Measurements from ENCODE around the gene EPB41L4B. TPM values are rescaled to one million over a fixed set of nuclear protein-coding genes. Genes with fewer than 3 reads are reported as not detected.
A peak's percentile ranks its signal among the peaks of the same experiment; 100 is the strongest.

Gene EPB41L4B
- total and polyA plus RNA-seq, 2 of the 13 experiments (the other 11 are each of a cell fraction or from before 2014, with no cell fraction given) = 17.6 to 22.1 TPM

DNA sequence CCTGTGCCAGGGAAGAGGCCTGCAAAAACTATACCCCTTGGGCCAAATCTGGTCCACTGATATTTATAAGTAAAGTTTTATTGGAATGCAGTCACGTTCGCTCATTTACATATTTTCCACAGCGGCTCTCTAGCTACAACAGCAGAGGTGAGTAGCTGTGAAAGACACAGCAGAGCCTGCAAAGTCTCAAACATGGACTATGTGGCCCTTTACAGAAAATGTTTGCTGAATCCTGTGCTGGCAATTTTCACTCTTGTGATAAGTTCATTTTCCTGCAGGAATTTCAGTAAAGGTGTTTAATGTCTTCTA is 70.1 kb downstream of the EPB41L4B start:
- peak overlapping the region; percentile 62 for H3K9ac ChIP-seq (ENCODE audit: insufficient read depth, low read depth, low read length)
- TF ChIP-seq ATRX (CRISPR knock-in tag; IDR thresholded peaks at IDR 0.05; ENCODE audit: borderline replicate concordance) = no peak
- TF ChIP-seq ZFP1 (CRISPR knock-in tag; IDR thresholded peaks at IDR 0.05) = no peak
- no peak for TF ChIP-seq ZNF670 (CRISPR knock-in tag; IDR thresholded peaks at IDR 0.05; ENCODE audit: borderline replicate concordance)
- no peak for TF ChIP-seq ZSCAN22 (CRISPR knock-in tag; IDR thresholded peaks at IDR 0.05)
- no peak for TF ChIP-seq SUZ12 (IDR thresholded peaks at IDR 0.05; ENCODE audit: low read depth, low read length)
- TF ChIP-seq ZNF747 (CRISPR knock-in tag; IDR thresholded peaks at IDR 0.05; ENCODE audit: borderline replicate concordance) = no peak
- no peak for TF ChIP-seq RXRA (CRISPR knock-in tag; IDR thresholded peaks at IDR 0.05)
- no peak for TF ChIP-seq ZMYM3 (CRISPR knock-in tag; IDR thresholded peaks at IDR 0.05)
- TF ChIP-seq, protein P1, sequence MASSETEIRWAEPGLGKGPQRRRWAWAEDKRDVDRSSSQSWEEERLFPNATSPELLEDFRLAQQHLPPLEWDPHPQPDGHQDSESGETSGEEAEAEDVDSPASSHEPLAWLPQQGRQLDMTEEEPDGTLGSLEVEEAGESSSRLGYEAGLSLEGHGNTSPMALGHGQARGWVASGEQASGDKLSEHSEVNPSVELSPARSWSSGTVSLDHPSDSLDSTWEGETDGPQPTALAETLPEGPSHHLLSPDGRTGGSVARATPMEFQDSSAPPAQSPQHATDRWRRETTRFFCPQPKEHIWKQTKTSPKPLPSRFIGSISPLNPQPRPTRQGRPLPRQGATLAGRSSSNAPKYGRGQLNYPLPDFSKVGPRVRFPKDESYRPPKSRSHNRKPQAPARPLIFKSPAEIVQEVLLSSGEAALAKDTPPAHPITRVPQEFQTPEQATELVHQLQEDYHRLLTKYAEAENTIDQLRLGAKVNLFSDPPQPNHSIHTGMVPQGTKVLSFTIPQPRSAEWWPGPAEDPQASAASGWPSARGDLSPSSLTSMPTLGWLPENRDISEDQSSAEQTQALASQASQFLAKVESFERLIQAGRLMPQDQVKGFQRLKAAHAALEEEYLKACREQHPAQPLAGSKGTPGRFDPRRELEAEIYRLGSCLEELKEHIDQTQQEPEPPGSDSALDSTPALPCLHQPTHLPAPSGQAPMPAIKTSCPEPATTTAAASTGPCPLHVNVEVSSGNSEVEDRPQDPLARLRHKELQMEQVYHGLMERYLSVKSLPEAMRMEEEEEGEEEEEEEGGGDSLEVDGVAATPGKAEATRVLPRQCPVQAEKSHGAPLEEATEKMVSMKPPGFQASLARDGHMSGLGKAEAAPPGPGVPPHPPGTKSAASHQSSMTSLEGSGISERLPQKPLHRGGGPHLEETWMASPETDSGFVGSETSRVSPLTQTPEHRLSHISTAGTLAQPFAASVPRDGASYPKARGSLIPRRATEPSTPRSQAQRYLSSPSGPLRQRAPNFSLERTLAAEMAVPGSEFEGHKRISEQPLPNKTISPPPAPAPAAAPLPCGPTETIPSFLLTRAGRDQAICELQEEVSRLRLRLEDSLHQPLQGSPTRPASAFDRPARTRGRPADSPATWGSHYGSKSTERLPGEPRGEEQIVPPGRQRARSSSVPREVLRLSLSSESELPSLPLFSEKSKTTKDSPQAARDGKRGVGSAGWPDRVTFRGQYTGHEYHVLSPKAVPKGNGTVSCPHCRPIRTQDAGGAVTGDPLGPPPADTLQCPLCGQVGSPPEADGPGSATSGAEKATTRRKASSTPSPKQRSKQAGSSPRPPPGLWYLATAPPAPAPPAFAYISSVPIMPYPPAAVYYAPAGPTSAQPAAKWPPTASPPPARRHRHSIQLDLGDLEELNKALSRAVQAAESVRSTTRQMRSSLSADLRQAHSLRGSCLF (CRISPR knock-in tag; IDR thresholded peaks at IDR 0.05; ENCODE audit: borderline replicate concordance) = 0 out of 2 replicates have a peak, but pooled peaks have one; percentile 34
- no peak for TF ChIP-seq THRA (CRISPR knock-in tag; IDR thresholded peaks at IDR 0.05; ENCODE audit: borderline replicate concordance)
- no peak for TF ChIP-seq ZBTB7A (CRISPR knock-in tag; IDR thresholded peaks at IDR 0.05)
- TF ChIP-seq ZNF766 (CRISPR knock-in tag; IDR thresholded peaks at IDR 0.05; ENCODE audit: borderline replicate concordance) = 0 out of 2 replicates have a peak, but pooled peaks have one; percentile 45
- TF ChIP-seq SMARCC2 (IDR thresholded peaks at IDR 0.05) = no peak
- no peak for TF ChIP-seq SIN3A (IDR thresholded peaks at IDR 0.05; ENCODE audit: borderline replicate concordance, low read depth, low read length)
- TF ChIP-seq, protein P2, sequence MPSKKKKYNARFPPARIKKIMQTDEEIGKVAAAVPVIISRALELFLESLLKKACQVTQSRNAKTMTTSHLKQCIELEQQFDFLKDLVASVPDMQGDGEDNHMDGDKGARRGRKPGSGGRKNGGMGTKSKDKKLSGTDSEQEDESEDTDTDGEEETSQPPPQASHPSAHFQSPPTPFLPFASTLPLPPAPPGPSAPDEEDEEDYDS (CRISPR knock-in tag; IDR thresholded peaks at IDR 0.05) = no peak
- TF ChIP-seq, protein P3, sequence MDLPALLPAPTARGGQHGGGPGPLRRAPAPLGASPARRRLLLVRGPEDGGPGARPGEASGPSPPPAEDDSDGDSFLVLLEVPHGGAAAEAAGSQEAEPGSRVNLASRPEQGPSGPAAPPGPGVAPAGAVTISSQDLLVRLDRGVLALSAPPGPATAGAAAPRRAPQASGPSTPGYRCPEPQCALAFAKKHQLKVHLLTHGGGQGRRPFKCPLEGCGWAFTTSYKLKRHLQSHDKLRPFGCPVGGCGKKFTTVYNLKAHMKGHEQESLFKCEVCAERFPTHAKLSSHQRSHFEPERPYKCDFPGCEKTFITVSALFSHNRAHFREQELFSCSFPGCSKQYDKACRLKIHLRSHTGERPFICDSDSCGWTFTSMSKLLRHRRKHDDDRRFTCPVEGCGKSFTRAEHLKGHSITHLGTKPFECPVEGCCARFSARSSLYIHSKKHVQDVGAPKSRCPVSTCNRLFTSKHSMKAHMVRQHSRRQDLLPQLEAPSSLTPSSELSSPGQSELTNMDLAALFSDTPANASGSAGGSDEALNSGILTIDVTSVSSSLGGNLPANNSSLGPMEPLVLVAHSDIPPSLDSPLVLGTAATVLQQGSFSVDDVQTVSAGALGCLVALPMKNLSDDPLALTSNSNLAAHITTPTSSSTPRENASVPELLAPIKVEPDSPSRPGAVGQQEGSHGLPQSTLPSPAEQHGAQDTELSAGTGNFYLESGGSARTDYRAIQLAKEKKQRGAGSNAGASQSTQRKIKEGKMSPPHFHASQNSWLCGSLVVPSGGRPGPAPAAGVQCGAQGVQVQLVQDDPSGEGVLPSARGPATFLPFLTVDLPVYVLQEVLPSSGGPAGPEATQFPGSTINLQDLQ (CRISPR knock-in tag; IDR thresholded peaks at IDR 0.05) = no peak
- no peak for TF ChIP-seq PRPF4 (IDR thresholded peaks at IDR 0.05; ENCODE audit: low read depth, low read length, poor library complexity, severe bottlenecking)

More for the DNA sequence above, 70.1 kb downstream of the EPB41L4B start:
- Histone ChIP-seq H3K36me3 (replicated peaks in 1 of 2; ENCODE audit: control insufficient read depth in 1 of 2, insufficient read depth in 2 of 2, low read length in 2 of 2) (peaks cover 1 to 14% of the 10 kb centered on the region in 2 experiments), H3K4me1 (ENCODE audit: insufficient read depth, low read length) (peaks cover 62% of the 10 kb centered on the region), H3K79me2 (ENCODE audit: insufficient read depth, low read length) (no peaks in the 10 kb centered on the region), H3K27ac (ENCODE audit: extremely low read length, insufficient read depth, low read length) (peak overlapping the region; percentile 90), H3K4me3 (replicated peaks in 1 of 3; ENCODE audit: insufficient read depth in 1 of 3, low read depth in 2 of 3, low read length in 3 of 3) (peak overlapping the region; percentile 9 to 42 (median 15); a peak in 2 of 6 replicates), H3K9me3 (ENCODE audit: low read length) (no peaks in the 10 kb centered on the region), H3K4me2 (ENCODE audit: low read depth, low read length) (peak overlapping the region; percentile 72), H2AFZ (ENCODE audit: low read length) (no peak overlapping the region), H4K20me1 (ENCODE audit: insufficient read depth, low read length) (no peaks in the 10 kb centered on the region), H3K27me3 (ENCODE audit: control insufficient read depth in 1 of 2, insufficient read depth in 2 of 2, low read length in 2 of 2) (no peaks in the 10 kb centered on the region)
- no TSS peak for BruUV-seq (replicated peaks)
- in situ Hi-C loops (cut with HindIII; ENCODE audit: extremely low pct_ligation_motif_present, low pct_unique_long_range_greater_than_20kb) = no loop called here
- ATAC-seq (peak; percentile 24), DNase-seq (ENCODE audit: low spot score) (no peak), FAIRE-seq (no peak)
- intact Hi-C loops (cut with micrococcal nuclease; ENCODE audit: unreplicated experiment) = loop anchor here (1.0 to 2.0 kb wide), 3 partner anchors 57 to 69 kb away; no protein-coding TSS in a partner anchor
- WGBS (ENCODE audit: low lambda C conversion rate) = no CpG with 5 or more reads among the region's 3 CpGs
- ChIA-PET POLR2A (interaction anchor here (0.9 to 3.2 kb wide), 9 partner anchors 14 to 227 kb away, joined by 3 to 17 read pairs (median 7); no protein-coding TSS in a partner anchor), CTCF (ENCODE audit: low intra/inter-chr PET ratio, low total read pairs) (interaction anchor here (1.2 to 1.3 kb wide), 2 partner anchors 70 to 95 kb away, joined by 3 to 4 read pairs; partner anchors contain the start of gene EPB41L4B)

All from HepG2 (cell line).